GM10266 (cell line): ENCODE data around the gene NUDT22.

Experiments
- DNase-seq: peaks from one replicate; pipeline ENCODE4 v3.0.0; 2012; ENCODE audit errors: extremely low spot score
- CTCF ChIP-seq: IDR thresholded peaks from 2 replicates; pipeline ENCODE4 v1.5.1; 2012; ENCODE audit warnings: mild to moderate bottlenecking, low read depth; ENCODE audit not compliant: control insufficient read depth, insufficient read depth; ENCODE audit errors: missing control alignments

Gene NUDT22

GRCh38 chr11:64198511-64198910, 27.6 kb upstream of the NUDT22 start:
- DNase-seq = no peak
- TF ChIP-seq CTCF = no peak

- TF ChIP-seq CTCF = no peak
- no peak for DNase-seq
Observed at GRCh38 chr11:64201543-64201942, 24.5 kb upstream of the NUDT22 start.

GRCh38 chr11:64202992-64203391, 23.1 kb upstream of the NUDT22 start:
- no peak for DNase-seq
- TF ChIP-seq CTCF = no peak

- no peak for DNase-seq
- no peak for TF ChIP-seq CTCF
Observed at GRCh38 chr11:64203421-64204079, 22.5 kb upstream of the NUDT22 start.

GRCh38 chr11:64204080-64204440, 22.0 kb upstream of the NUDT22 start:
- TF ChIP-seq CTCF = no peak
- no peak for DNase-seq

GRCh38 chr11:64204464-64204989, 21.5 kb upstream of the NUDT22 start:
- TF ChIP-seq CTCF = peak; percentile 82
- DNase-seq = peak; percentile 78

GRCh38 chr11:64206457-64207255, 19.4 kb upstream of the NUDT22 start, which contains the start of gene FERMT3:
FERMT3 (plus strand) TSS chr11:64206721; CDS start chr11:64207365, 644 bp downstream.
- TF ChIP-seq CTCF = no peak
- peak; percentile 69 for DNase-seq
